ENCODE results near the gene TSPAN18. TPM values are rescaled to one million over a fixed set of nuclear protein-coding genes. Genes with fewer than 3 reads are reported as not detected.

TSPAN18 gene
- total RNA-seq, 1 experiment from 2014 or later, result 21.3 TPM

GRCh38 chr11:44832452-44832851 is 105.7 kb downstream of the TSPAN18 start:
- no peaks in the 10 kb centered on the region for H3K4me1 ChIP-seq (ENCODE audit: control insufficient read depth, insufficient read depth, low read length)
- in situ Hi-C loops (cut with HindIII; ENCODE audit: low pct_unique_long_range_greater_than_20kb, low sequenced_read_pairs), result no loop called here
- no TSS peak for BruUV-seq (replicated peaks)
- POLR2A ChIA-PET, result no interaction called here
- H3K9me3 ChIP-seq (ENCODE audit: control insufficient read depth, insufficient read depth, low read depth, low read length), result no peaks in the 10 kb centered on the region
- TF ChIP-seq, protein P1, sequence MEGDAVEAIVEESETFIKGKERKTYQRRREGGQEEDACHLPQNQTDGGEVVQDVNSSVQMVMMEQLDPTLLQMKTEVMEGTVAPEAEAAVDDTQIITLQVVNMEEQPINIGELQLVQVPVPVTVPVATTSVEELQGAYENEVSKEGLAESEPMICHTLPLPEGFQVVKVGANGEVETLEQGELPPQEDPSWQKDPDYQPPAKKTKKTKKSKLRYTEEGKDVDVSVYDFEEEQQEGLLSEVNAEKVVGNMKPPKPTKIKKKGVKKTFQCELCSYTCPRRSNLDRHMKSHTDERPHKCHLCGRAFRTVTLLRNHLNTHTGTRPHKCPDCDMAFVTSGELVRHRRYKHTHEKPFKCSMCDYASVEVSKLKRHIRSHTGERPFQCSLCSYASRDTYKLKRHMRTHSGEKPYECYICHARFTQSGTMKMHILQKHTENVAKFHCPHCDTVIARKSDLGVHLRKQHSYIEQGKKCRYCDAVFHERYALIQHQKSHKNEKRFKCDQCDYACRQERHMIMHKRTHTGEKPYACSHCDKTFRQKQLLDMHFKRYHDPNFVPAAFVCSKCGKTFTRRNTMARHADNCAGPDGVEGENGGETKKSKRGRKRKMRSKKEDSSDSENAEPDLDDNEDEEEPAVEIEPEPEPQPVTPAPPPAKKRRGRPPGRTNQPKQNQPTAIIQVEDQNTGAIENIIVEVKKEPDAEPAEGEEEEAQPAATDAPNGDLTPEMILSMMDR (IDR thresholded peaks at IDR 0.05), result no peak
- no peak for TF ChIP-seq POLR2AphosphoS5 (IDR thresholded peaks at IDR 0.05; ENCODE audit: low read depth, low read length)
- TF ChIP-seq TCF7L2 (IDR thresholded peaks at IDR 0.05; ENCODE audit: low read depth, low read length), result no peak
- TF ChIP-seq SIN3A (IDR thresholded peaks at IDR 0.05; ENCODE audit: borderline replicate concordance, insufficient read depth, low read depth, low read length), result no peak
- no peak for TF ChIP-seq REST (IDR thresholded peaks at IDR 0.05; ENCODE audit: insufficient read depth in 1 of 2, low read depth in 2 of 2, low read length in 1 of 2)
- H3K27ac ChIP-seq (ENCODE audit: low read length), result no peak overlapping the region
- H3K36me3 ChIP-seq (ENCODE audit: control insufficient read depth, insufficient read depth, low read length), result no peaks in the 10 kb centered on the region
- no peak for ATAC-seq
- DNase-seq (ENCODE audit: low read depth, low spot score), result no peak
- CTCF ChIA-PET, result no interaction called here
- intact Hi-C loops (cut with micrococcal nuclease; ENCODE audit: unreplicated experiment), result no loop called here
- H3K27me3 ChIP-seq (ENCODE audit: control insufficient read depth, insufficient read depth, low read length), result no peaks in the 10 kb centered on the region
- no peak overlapping the region for H3K4me3 ChIP-seq (ENCODE audit: low read depth in 2 of 2, low read length in 2 of 2)

DNA sequence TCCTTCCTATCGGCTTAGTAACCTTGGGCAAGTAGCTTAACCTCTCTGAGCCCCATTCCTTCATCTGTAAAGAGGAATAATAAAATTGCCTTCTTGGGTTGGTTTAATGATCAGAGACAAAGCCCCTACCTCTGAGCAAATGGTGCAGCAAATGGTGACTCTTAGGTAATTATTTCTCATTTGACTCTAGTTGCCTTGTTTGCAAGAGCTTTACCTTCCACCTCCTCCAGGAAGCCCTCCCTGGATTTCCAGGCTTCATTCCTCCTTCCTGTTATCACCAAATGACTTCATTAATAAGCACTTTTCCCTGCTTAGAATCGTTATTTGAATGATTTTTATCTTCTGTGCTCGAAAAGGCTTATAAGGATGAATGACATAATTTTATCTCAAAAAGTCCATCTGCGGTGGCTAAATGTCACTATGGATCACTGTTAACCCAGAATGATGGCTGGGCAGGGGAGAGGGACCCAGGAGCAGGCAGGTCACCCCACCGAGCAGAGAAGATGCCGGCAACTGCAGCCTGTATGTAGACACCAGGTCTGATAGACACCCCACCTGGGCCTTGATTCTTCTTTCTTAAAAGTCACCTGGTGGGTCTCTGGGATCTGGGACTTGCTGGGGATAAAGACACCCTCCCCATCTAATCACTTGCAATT is 106.6 kb downstream of the TSPAN18 start:
- POLR2A ChIA-PET, result no interaction called here
- intact Hi-C loops (cut with micrococcal nuclease; ENCODE audit: unreplicated experiment), result no loop called here
- Histone ChIP-seq H3K4me1 (ENCODE audit: control insufficient read depth, insufficient read depth, low read length) (no peaks in the 10 kb centered on the region), H3K27ac (ENCODE audit: low read length) (no peak overlapping the region), H3K4me3 (ENCODE audit: low read depth in 2 of 2, low read length in 2 of 2) (no peak overlapping the region), H3K27me3 (ENCODE audit: control insufficient read depth, insufficient read depth, low read length) (no peaks in the 10 kb centered on the region), H3K9me3 (ENCODE audit: control insufficient read depth, insufficient read depth, low read depth, low read length) (no peaks in the 10 kb centered on the region), H3K36me3 (ENCODE audit: control insufficient read depth, insufficient read depth, low read length) (no peaks in the 10 kb centered on the region)
- CTCF ChIA-PET, result no interaction called here
- BruUV-seq (replicated peaks), result no TSS peak
- no peak for ATAC-seq
- DNase-seq (ENCODE audit: low read depth, low spot score), result no peak
- TF ChIP-seq REST (IDR thresholded peaks at IDR 0.05; ENCODE audit: insufficient read depth in 1 of 2, low read depth in 2 of 2, low read length in 1 of 2) (no peak), SIN3A (IDR thresholded peaks at IDR 0.05; ENCODE audit: borderline replicate concordance, insufficient read depth, low read depth, low read length) (no peak), POLR2AphosphoS5 (IDR thresholded peaks at IDR 0.05; ENCODE audit: low read depth, low read length) (no peak), TCF7L2 (IDR thresholded peaks at IDR 0.05; ENCODE audit: low read depth, low read length) (no peak)
- TF ChIP-seq, protein P1 (IDR thresholded peaks at IDR 0.05), result no peak
- in situ Hi-C loops (cut with HindIII; ENCODE audit: low pct_unique_long_range_greater_than_20kb, low sequenced_read_pairs), result no loop called here

All from Panc1 (cell line).